Spinal cord (tissue), 10 donors: ENCODE data around the gene PDE1C. TPM values are rescaled to one million over a fixed set of nuclear protein-coding genes. Genes with fewer than 3 reads are reported as not detected.

ENCODE experiments used
- DNase-seq, 6 donors: peaks; one replicate each; pipeline versions ENCODE4 v3.0.0 to v3.0.0-alpha.2; 2013 to 2015; ENCODE audit warnings: low spot score in 6 of 6, low read depth in 4 of 6
- H3K27ac ChIP-seq: one replicate; pipeline ENCODE4 v1.5.1; 2013; ENCODE audit warnings: low read depth, low read length, control low read depth
- H3K27me3 ChIP-seq: one replicate; pipeline ENCODE4 v1.6.1; 2013; ENCODE audit warnings: low read length; ENCODE audit not compliant: control insufficient read depth, insufficient read depth
- H3K36me3 ChIP-seq: one replicate; pipeline ENCODE4 v1.6.1; 2013; ENCODE audit warnings: low read length; ENCODE audit not compliant: control insufficient read depth, insufficient read depth
- H3K4me1 ChIP-seq: one replicate; pipeline ENCODE4 v1.6.1; 2013; ENCODE audit warnings: low read length; ENCODE audit not compliant: control insufficient read depth, insufficient read depth
- H3K4me3 ChIP-seq: one replicate; pipeline ENCODE4 v1.5.1; 2013; ENCODE audit warnings: low read depth, low read length, control low read depth
- H3K9me3 ChIP-seq: one replicate; pipeline ENCODE4 v1.6.1; 2013; ENCODE audit warnings: low read length; ENCODE audit not compliant: control insufficient read depth, insufficient read depth
- WGBS: methylation state at CpG from one replicate; pipeline ENCODE4 v1.1.5; 2013; ENCODE audit warnings: missing lambda C conversion rate; ENCODE audit not compliant: insufficient coverage; 5-methylcytosine and 5-hydroxymethylcytosine counted together
- polyA plus RNA-seq, 2 donors: library from polyadenylated mRNA; unstranded; fragments of 120-200 nt; gene quantifications; one replicate each; pipeline ENCODE4 v1.2.1, GENCODE V29; 2013; ENCODE audit not compliant: insufficient read length in 2 of 2
- total RNA-seq, 2 donors: library from RNA; depleted of rRNA in 1 of 2; stranded (reverse); fragments of 120-200 nt in 1 of 2; fragments of >200 nt in 1 of 2; gene quantifications; one replicate each; pipeline versions ENCODE4 v1.2.3 to v1.2.4, GENCODE V29; 2013 to 2014
- donor health status: healthy.

Gene PDE1C
- total and polyA plus RNA-seq, 4 donors = 10.6 to 24.0 (median 13.8) TPM

DNA sequence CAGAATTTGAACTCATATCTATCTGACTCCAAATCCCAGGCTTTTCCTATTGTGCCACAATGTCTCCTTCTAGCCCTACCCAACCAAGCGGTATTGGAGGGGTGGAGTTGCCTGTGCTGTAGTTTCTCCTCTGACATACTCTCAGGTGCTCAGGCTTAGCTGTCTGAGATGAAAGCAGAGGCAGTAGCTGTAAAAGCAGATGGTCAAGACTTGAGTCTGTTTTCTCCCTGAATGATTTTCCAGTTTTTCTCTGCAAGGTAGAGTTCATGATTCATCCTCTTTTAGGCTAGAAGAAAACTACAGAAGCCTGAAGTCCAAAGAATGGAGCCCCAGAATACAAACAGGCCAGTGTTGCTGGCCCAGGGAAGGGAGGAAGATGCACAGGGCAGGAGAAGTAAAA, 130.0 kb downstream of the PDE1C start:
- H3K27ac ChIP-seq = no peak overlapping the region
- H3K27me3 ChIP-seq = no peaks in the 10 kb centered on the region
- no peaks in the 10 kb centered on the region for H3K9me3 ChIP-seq
- H3K4me1 ChIP-seq = peaks cover 7% of the 10 kb centered on the region
- no peak for DNase-seq
- no CpG with 5 or more reads among the region's 1 CpG for WGBS
- no peaks in the 10 kb centered on the region for H3K36me3 ChIP-seq
- no peak overlapping the region for H3K4me3 ChIP-seq

DNA sequence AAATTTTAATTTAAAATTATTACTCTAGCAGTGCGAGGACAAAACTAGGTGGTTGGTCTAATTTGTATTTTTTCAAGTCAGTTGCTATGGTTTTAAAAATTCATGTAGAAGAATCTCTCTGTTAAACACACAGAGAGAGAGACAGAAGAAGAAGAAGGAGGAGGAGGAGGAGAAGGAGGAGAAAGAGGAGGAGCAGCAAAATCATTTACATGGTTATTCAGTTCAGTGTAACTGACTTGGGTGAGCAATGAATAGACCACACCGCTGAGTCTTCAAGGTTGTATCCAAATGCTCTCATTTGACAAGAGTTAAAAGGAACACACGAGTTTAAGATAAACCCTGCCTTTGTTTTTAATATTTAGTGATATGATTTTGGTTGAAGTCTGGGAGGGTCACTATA, 131.1 kb downstream of the PDE1C start:
- whole genome bisulfite sequencing = no CpG with 5 or more reads among the region's 3 CpGs
- Histone ChIP-seq H3K4me1 (peaks cover 8% of the 10 kb centered on the region), H3K9me3 (no peaks in the 10 kb centered on the region), H3K4me3 (no peak overlapping the region), H3K27me3 (no peaks in the 10 kb centered on the region), H3K36me3 (no peaks in the 10 kb centered on the region), H3K27ac (no peak overlapping the region)
- DNase-seq = no peak

GRCh38 chr7:31938650-31939049, 131.6 kb downstream of the PDE1C start:
- no peak for DNase-seq
- H3K4me1 ChIP-seq = peaks cover 8% of the 10 kb centered on the region

DNA sequence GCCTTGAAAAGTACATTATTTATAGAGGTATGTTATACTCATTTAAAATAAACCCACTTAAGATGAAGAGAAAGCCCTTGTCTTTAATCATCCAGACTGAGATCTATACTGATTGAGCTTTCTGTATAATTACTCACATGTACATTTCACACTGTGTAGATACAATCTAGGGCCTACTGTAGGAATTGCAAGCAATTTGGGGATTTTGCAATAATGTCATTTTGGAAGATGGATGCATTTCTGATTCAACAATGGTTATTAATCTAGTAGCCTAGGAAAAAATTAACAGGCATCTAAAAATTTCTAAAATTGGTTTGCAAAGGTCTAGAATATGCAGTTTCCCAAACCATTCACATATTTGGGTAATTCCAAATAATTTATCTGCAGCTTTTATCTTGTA, 132.2 kb downstream of the PDE1C start:
- Histone ChIP-seq H3K4me1 (peaks cover 8% of the 10 kb centered on the region), H3K4me3 (no peak overlapping the region), H3K27me3 (no peaks in the 10 kb centered on the region), H3K9me3 (no peaks in the 10 kb centered on the region), H3K36me3 (no peaks in the 10 kb centered on the region), H3K27ac (no peak overlapping the region)
- no peak for DNase-seq

More at GRCh38 chr7:31938650-31939049, 131.6 kb downstream of the PDE1C start:
- H3K27me3 ChIP-seq = no peaks in the 10 kb centered on the region
- no peak overlapping the region for H3K4me3 ChIP-seq
- H3K36me3 ChIP-seq = no peaks in the 10 kb centered on the region
- H3K27ac ChIP-seq = no peak overlapping the region
- H3K9me3 ChIP-seq = no peaks in the 10 kb centered on the region

- peak in 1 of 6 donors; percentile 20 for DNase-seq
- no peaks in the 10 kb centered on the region for H3K36me3 ChIP-seq
- H3K27me3 ChIP-seq = no peaks in the 10 kb centered on the region
- H3K27ac ChIP-seq = no peak overlapping the region
- H3K4me1 ChIP-seq = peaks cover 8% of the 10 kb centered on the region
- no peaks in the 10 kb centered on the region for H3K9me3 ChIP-seq
- H3K4me3 ChIP-seq = no peak overlapping the region
- WGBS = 59% methylated on average over 5 of the region's 10 CpGs
These were observed 134.8 kb downstream of the PDE1C start for GRCh38 chr7:31935124-31936054.

- no CpG with 5 or more reads among the region's 4 CpGs for WGBS
- H3K4me3 ChIP-seq = no peak overlapping the region
These were observed 135.7 kb downstream of the PDE1C start for GRCh38 chr7:31934551-31934950.

DNA sequence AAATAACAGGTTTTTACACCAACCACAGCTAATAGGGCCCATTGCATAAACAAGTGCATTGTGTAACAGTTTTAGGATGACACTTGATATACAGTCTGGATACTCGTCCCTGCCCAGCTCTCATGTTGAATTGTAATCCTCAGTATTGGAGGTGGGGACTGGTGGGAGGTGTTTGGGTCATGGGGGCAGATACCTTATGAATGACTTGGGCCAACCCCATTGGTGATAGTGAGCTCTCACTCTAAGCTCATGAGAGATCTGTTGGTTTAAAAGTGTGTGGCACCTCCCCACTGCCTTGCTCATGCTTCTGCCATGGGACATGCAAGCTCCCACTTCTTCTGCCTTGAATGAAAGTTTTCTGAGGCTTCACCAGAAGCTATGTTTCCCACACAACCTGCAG, 136.7 kb downstream of the PDE1C start:
- WGBS = 60% methylated on average over 1 of the region's 1 CpG

More at GRCh38 chr7:31934551-31934950, 135.7 kb downstream of the PDE1C start:
- no peaks in the 10 kb centered on the region for H3K9me3 ChIP-seq
- no peak overlapping the region for H3K27ac ChIP-seq
- DNase-seq = no peak
- H3K4me1 ChIP-seq = peaks cover 8% of the 10 kb centered on the region
- H3K27me3 ChIP-seq = no peaks in the 10 kb centered on the region
- no peaks in the 10 kb centered on the region for H3K36me3 ChIP-seq

DNA sequence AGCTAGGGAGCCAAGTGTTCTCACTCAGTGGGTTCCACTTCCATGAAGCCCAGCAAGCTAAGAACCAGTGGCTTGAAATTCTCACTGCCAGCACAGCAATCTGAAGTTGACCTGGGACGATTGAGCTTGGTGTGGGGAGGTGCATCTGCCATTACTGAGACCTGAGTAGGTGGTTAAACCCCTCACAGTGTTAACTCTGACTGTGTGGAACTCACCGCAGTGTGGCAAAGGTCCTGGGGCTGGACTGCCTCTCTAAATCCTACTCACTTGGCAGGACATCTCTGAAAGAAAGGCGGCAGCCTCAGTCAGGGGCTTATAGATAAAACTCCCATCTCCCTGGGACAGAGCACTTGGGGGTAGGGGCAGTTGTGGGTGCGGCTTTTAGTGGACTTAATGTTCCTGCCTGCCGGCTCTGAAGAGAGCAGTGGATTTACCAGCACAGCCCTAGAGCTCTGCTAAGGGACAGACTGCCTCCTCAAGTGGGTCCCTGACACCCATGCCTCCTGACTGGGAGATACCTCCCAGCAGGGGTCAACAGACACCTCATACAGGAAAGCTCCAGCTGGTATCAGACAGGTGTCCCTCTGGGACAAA, 143.1 kb downstream of the PDE1C start:
- Histone ChIP-seq H3K9me3 (no peaks in the 10 kb centered on the region), H3K36me3 (no peaks in the 10 kb centered on the region), H3K27me3 (no peaks in the 10 kb centered on the region), H3K27ac (no peak overlapping the region), H3K4me1 (no peaks in the 10 kb centered on the region), H3K4me3 (no peak overlapping the region)
- WGBS = 93% methylated on average over 3 of the region's 5 CpGs
- DNase-seq = no peak

More for the DNA sequence above, 136.7 kb downstream of the PDE1C start:
- no peak for DNase-seq
- H3K4me1 ChIP-seq = peaks cover 8% of the 10 kb centered on the region
- no peak overlapping the region for H3K4me3 ChIP-seq
- no peaks in the 10 kb centered on the region for H3K36me3 ChIP-seq
- no peaks in the 10 kb centered on the region for H3K9me3 ChIP-seq
- H3K27ac ChIP-seq = no peak overlapping the region
- H3K27me3 ChIP-seq = no peaks in the 10 kb centered on the region

DNA sequence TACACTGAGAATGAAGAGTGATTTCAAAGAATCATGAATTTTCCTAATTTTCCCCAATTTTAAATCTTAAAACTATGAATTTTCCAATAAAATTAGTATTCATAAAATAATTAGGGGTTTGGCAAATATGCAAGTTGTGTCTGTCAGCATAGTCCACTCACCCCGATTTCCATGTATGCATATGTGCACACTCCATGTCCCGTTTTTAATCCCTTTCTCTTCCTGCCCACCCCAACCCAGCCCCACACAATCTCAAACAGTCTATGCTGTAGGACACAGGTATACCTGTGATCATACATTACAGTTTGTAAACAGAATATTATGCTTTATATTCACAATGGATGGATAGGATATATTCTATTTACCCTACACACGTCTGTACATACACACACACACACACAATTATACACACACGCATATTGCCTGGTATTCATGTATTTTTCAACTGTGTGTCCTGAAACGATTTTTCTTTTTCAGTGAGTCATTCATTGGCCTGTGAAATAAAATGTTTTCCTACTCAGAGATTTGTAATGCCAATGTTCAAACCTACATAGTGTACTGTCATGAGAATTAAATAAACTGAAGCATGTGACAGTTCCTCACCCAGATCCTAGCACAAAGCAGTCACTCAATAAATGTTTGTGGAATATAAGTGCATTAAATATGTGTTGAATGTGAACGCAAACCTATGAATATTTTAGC, 144.3 kb downstream of the PDE1C start:
- no peak overlapping the region for H3K4me3 ChIP-seq
- no CpG with 5 or more reads among the region's 6 CpGs for WGBS

More for the DNA sequence above, 144.3 kb downstream of the PDE1C start:
- H3K4me1 ChIP-seq = no peaks in the 10 kb centered on the region
- no peak for DNase-seq
- no peaks in the 10 kb centered on the region for H3K9me3 ChIP-seq
- no peaks in the 10 kb centered on the region for H3K36me3 ChIP-seq
- no peaks in the 10 kb centered on the region for H3K27me3 ChIP-seq
- H3K27ac ChIP-seq = no peak overlapping the region
